ENCODE measurements around the gene GLIS2. TPM values are rescaled to one million over a fixed set of nuclear protein-coding genes. Genes with fewer than 3 reads are reported as not detected.
A peak's percentile ranks its signal among the peaks of the same experiment; 100 is the strongest.

The GLIS2 gene
- total and polyA plus RNA-seq, 2 of the 4 experiments (the other 2 are of a cell fraction), result 0.36 to 8.4 TPM

GRCh38 chr16:4377573-4378154 is 61.8 kb downstream of the GLIS2 start:
- Histone ChIP-seq H3K23ac (ENCODE audit: low read depth, low read length) (no peak overlapping the region), H2BK120ac (ENCODE audit: low read depth, low read length) (no peak overlapping the region), H3K36me3 (ENCODE audit: control insufficient read depth, insufficient read depth, low read length) (peaks cover 51% of the 10 kb centered on the region), H3K27ac (ENCODE audit: insufficient read depth, low read length) (no peak overlapping the region), H2AK9ac (replicated peaks; ENCODE audit: low read depth, low read length, poor library complexity) (peak overlapping the region; percentile 33), H4K8ac (ENCODE audit: low read depth in 2 of 2, low read length in 2 of 2) (no peak overlapping the region), H3K9me3 (ENCODE audit: control insufficient read depth, insufficient read depth, low read length) (no peaks in the 10 kb centered on the region), H2BK5ac (ENCODE audit: low read depth, low read length, poor library complexity, severe bottlenecking) (peak overlapping the region; percentile 26), H4K20me1 (ENCODE audit: insufficient read depth, low read length) (peaks cover 97% of the 10 kb centered on the region), H4K91ac (ENCODE audit: insufficient read depth, low read depth, low read length) (no peak overlapping the region), H3K18ac (ENCODE audit: low read depth, low read length) (no peak overlapping the region), H4K5ac (ENCODE audit: low read depth, low read length) (no peak overlapping the region), H3K4me3 (ENCODE audit: insufficient read depth, low read depth, low read length) (no peak overlapping the region), H3K14ac (replicated peaks; ENCODE audit: low read depth, low read length) (no peak overlapping the region), H3K9ac (ENCODE audit: low read depth, low read length) (no peak overlapping the region), H3K27me3 (ENCODE audit: control insufficient read depth, insufficient read depth, low read length) (no peaks in the 10 kb centered on the region), H3K4me2 (ENCODE audit: low read depth, low read length) (no peak overlapping the region), H2AK5ac (ENCODE audit: low read depth, low read length) (0 out of 2 replicates have a peak overlapping the region, but pooled peaks have one; percentile 12), H2BK20ac (ENCODE audit: low read depth, low read length) (no peak overlapping the region), H3K9me1 (ENCODE audit: insufficient read depth, low read length) (peaks cover 12% of the 10 kb centered on the region), H3K56ac (ENCODE audit: extremely low read depth, insufficient read depth, low read length) (no peak overlapping the region), H3K4me1 (ENCODE audit: control insufficient read depth, insufficient read depth, low read length) (peaks cover 34% of the 10 kb centered on the region), H3K79me1 (ENCODE audit: low read depth in 1 of 2, low read length in 2 of 2) (peaks cover 2 to 78% of the 10 kb centered on the region in 2 experiments; a peak in 3 of 4 replicates), H2BK15ac (ENCODE audit: low read depth, low read length) (no peak overlapping the region), H3K4ac (ENCODE audit: low read depth, low read length) (no peak overlapping the region; the same call in 1 of the 2 replicates), H2AFZ (replicated peaks; ENCODE audit: low read length, poor library complexity) (peak overlapping the region; percentile 69)
- ATAC-seq (ENCODE audit: low read depth) (no peak), DNase-seq (no peak)
- no peak for TF ChIP-seq MXI1 (IDR thresholded peaks at IDR 0.05; ENCODE audit: borderline replicate concordance, low read depth, low read length)
- TF ChIP-seq RFX5 (IDR thresholded peaks at IDR 0.05; ENCODE audit: low read depth, low read length), result no peak
- no peak for TF ChIP-seq CTCF (conservative IDR thresholded peaks at IDR 0.05; ENCODE audit: low read depth, low read length)
- TF ChIP-seq NFE2L2 (IDR thresholded peaks at IDR 0.05; ENCODE audit: low read depth, low read length), result no peak
- no TSS peak for BruUV-seq (replicated peaks)
- ChIA-PET CTCF (no interaction called here), POLR2A (ENCODE audit: unreplicated experiment) (interaction anchor here (1.3 kb wide), 1 partner anchor 9 kb away, joined by 4 read pairs; no protein-coding TSS in a partner anchor)
- in situ Hi-C loops (cut with MboI; ENCODE audit: low sequenced_read_pairs), result no loop called here
- 93% methylated on average over 3 of the region's 12 CpGs; no CpG with 5 or more reads in 1 of the 2 experiments for WGBS, 2 experiments (ENCODE audit: extremely low coverage in 2 of 2, insufficient read length in 1 of 2)
- dilution Hi-C loops (cut with HindIII; ENCODE audit: low sequenced_read_pairs, unreplicated experiment), result no loop called here
- intact Hi-C loops (cut with micrococcal nuclease), result no loop called here

Measured in IMR-90 (cell line).